ENCODE data around the gene GRID2. TPM values are rescaled to one million over a fixed set of nuclear protein-coding genes. Genes with fewer than 3 reads are reported as not detected.

GRID2 gene
- total RNA-seq, 1 donor: not detected

GRCh38 chr4:93648258-93648657 lies 1344.5 kb downstream of the GRID2 start:
- no peaks in the 10 kb centered on the region for H3K9me3 ChIP-seq (ENCODE audit: low read depth, low read length)
- H3K27ac ChIP-seq (ENCODE audit: low read depth, low read length): no peak overlapping the region
- no peak overlapping the region for H3K4me3 ChIP-seq (ENCODE audit: insufficient read depth, low read length)
- DNase-seq (ENCODE audit: insufficient read length, low spot score, missing footprints): no peak
- H3K4me2 ChIP-seq (ENCODE audit: insufficient read depth, low read length): no peak overlapping the region
- no peaks in the 10 kb centered on the region for H3K36me3 ChIP-seq (ENCODE audit: insufficient read depth, low read length)
- H2AFZ ChIP-seq (ENCODE audit: low read length): no peak overlapping the region
- H4K20me1 ChIP-seq (ENCODE audit: insufficient read depth, low read length): no peaks in the 10 kb centered on the region
- H3K27me3 ChIP-seq (ENCODE audit: insufficient read depth, low read length): no peaks in the 10 kb centered on the region
- TF ChIP-seq CTCF (IDR thresholded peaks at IDR 0.05; ENCODE audit: extremely low read depth, low read depth, low read length): no peak
- H3K79me2 ChIP-seq (ENCODE audit: insufficient read depth, low read length): no peaks in the 10 kb centered on the region
- H3K4me1 ChIP-seq (ENCODE audit: insufficient read depth, low read length): no peaks in the 10 kb centered on the region

- no peak overlapping the region for H3K4me2 ChIP-seq (ENCODE audit: insufficient read depth, low read length)
- no peaks in the 10 kb centered on the region for H3K4me1 ChIP-seq (ENCODE audit: insufficient read depth, low read length)
- H4K20me1 ChIP-seq (ENCODE audit: insufficient read depth, low read length): no peaks in the 10 kb centered on the region
Observed at GRCh38 chr4:93649828-93650227, 1346.1 kb downstream of the GRID2 start.

GRCh38 chr4:93654211-93654610 lies 1350.4 kb downstream of the GRID2 start:
- no peaks in the 10 kb centered on the region for H3K27me3 ChIP-seq (ENCODE audit: insufficient read depth, low read length)
- H3K4me1 ChIP-seq (ENCODE audit: insufficient read depth, low read length): no peaks in the 10 kb centered on the region
- no peak overlapping the region for H3K4me3 ChIP-seq (ENCODE audit: insufficient read depth, low read length)
- no peaks in the 10 kb centered on the region for H3K79me2 ChIP-seq (ENCODE audit: insufficient read depth, low read length)
- no peak overlapping the region for H2AFZ ChIP-seq (ENCODE audit: low read length)
- no peak for DNase-seq (ENCODE audit: insufficient read length, low spot score, missing footprints)
- no peaks in the 10 kb centered on the region for H3K9me3 ChIP-seq (ENCODE audit: low read depth, low read length)
- H3K4me2 ChIP-seq (ENCODE audit: insufficient read depth, low read length): no peak overlapping the region
- no peak for TF ChIP-seq CTCF (IDR thresholded peaks at IDR 0.05; ENCODE audit: extremely low read depth, low read depth, low read length)
- no peaks in the 10 kb centered on the region for H4K20me1 ChIP-seq (ENCODE audit: insufficient read depth, low read length)
- H3K36me3 ChIP-seq (ENCODE audit: insufficient read depth, low read length): no peaks in the 10 kb centered on the region
- no peak overlapping the region for H3K27ac ChIP-seq (ENCODE audit: low read depth, low read length)

More at GRCh38 chr4:93649828-93650227, 1346.1 kb downstream of the GRID2 start:
- Histone ChIP-seq H3K79me2 (ENCODE audit: insufficient read depth, low read length) (no peaks in the 10 kb centered on the region), H3K27me3 (ENCODE audit: insufficient read depth, low read length) (no peaks in the 10 kb centered on the region), H3K4me3 (ENCODE audit: insufficient read depth, low read length) (no peak overlapping the region), H3K36me3 (ENCODE audit: insufficient read depth, low read length) (no peaks in the 10 kb centered on the region), H3K9me3 (ENCODE audit: low read depth, low read length) (no peaks in the 10 kb centered on the region), H3K27ac (ENCODE audit: low read depth, low read length) (no peak overlapping the region), H2AFZ (ENCODE audit: low read length) (no peak overlapping the region)
- DNase-seq (ENCODE audit: insufficient read length, low spot score, missing footprints): no peak
- TF ChIP-seq CTCF (IDR thresholded peaks at IDR 0.05; ENCODE audit: extremely low read depth, low read depth, low read length): no peak

GRCh38 chr4:93657527-93657926 lies 1353.8 kb downstream of the GRID2 start:
- H3K4me3 ChIP-seq (ENCODE audit: insufficient read depth, low read length): no peak overlapping the region
- H2AFZ ChIP-seq (ENCODE audit: low read length): no peak overlapping the region
- no peaks in the 10 kb centered on the region for H3K79me2 ChIP-seq (ENCODE audit: insufficient read depth, low read length)
- H3K9me3 ChIP-seq (ENCODE audit: low read depth, low read length): no peaks in the 10 kb centered on the region
- no peaks in the 10 kb centered on the region for H3K27me3 ChIP-seq (ENCODE audit: insufficient read depth, low read length)
- no peak overlapping the region for H3K27ac ChIP-seq (ENCODE audit: low read depth, low read length)
- no peak overlapping the region for H3K4me2 ChIP-seq (ENCODE audit: insufficient read depth, low read length)
- no peak for DNase-seq (ENCODE audit: insufficient read length, low spot score, missing footprints)
- H4K20me1 ChIP-seq (ENCODE audit: insufficient read depth, low read length): no peaks in the 10 kb centered on the region
- no peak for TF ChIP-seq CTCF (IDR thresholded peaks at IDR 0.05; ENCODE audit: extremely low read depth, low read depth, low read length)
- H3K36me3 ChIP-seq (ENCODE audit: insufficient read depth, low read length): no peaks in the 10 kb centered on the region
- no peaks in the 10 kb centered on the region for H3K4me1 ChIP-seq (ENCODE audit: insufficient read depth, low read length)
